Fibroblast of the aortic adventitia (primary cell): Measurements from ENCODE around the gene ATP2B2. TPM values are rescaled to one million over a fixed set of nuclear protein-coding genes. Genes with fewer than 3 reads are reported as not detected.

Source experiments
- DNase-seq: peaks from one replicate; pipeline ENCODE4 v3.0.0-alpha.2; 2010; ENCODE audit warnings: low read depth
- H3K4me3 ChIP-seq: 2 replicates; pipeline ENCODE4 v1.5.1; 2011; ENCODE audit warnings: low read depth, mild to moderate bottlenecking, control low read depth, low read length, moderate library complexity
- total RNA-seq: library from RNA; depleted of rRNA; stranded (reverse); fragments of >200 nt; gene quantifications from 2 replicates; pipeline ENCODE4 v1.2.3, GENCODE V29; 2012; ENCODE audit warnings: low replicate concordance
- TF ChIP-seq, protein P1 (sequence below): IDR thresholded peaks from 2 replicates; pipeline ENCODE4 v1.5.1; 2011; ENCODE audit warnings: mild to moderate bottlenecking, low read length, control low read depth, inconsistent platforms; ENCODE audit not compliant: insufficient read depth

The ATP2B2 gene
- total RNA-seq, 1 donor, result not detected

DNA sequence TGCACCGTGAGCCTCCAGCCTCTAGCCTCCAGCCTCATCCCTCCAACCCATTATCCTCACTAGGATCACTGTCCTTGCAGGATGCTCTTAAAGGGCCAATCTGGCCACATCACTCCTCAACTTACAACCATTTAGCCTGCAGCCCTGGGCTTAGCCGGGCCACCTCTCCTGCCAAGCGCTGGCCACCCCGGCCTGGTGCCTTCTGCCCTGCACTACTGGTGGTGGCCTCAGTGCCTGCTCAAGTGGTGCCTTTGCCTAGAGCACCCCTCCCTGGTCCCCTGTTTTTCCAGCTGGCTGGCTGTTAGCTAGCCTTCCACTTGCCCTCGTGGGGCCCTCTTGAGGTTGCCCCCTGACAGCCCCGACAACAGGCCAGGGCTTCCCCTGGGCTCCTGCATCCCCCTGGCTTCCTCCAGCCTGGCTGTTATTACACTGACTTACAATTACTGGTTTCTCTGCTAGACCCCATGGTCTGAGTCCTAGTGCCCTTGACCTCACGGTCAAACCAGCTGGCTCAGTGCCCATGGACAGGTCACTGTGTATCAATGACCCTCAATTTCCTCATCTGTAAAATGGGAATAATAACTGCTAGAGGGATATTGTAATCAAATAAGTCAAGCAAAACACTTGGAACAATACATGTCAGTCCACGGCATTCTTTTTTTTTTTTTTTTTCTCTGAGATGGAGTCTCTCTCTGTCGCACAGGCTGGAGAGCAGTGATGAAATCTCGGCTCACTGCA lies 15.5 kb downstream of the ATP2B2 start:
- TF ChIP-seq, protein P1, sequence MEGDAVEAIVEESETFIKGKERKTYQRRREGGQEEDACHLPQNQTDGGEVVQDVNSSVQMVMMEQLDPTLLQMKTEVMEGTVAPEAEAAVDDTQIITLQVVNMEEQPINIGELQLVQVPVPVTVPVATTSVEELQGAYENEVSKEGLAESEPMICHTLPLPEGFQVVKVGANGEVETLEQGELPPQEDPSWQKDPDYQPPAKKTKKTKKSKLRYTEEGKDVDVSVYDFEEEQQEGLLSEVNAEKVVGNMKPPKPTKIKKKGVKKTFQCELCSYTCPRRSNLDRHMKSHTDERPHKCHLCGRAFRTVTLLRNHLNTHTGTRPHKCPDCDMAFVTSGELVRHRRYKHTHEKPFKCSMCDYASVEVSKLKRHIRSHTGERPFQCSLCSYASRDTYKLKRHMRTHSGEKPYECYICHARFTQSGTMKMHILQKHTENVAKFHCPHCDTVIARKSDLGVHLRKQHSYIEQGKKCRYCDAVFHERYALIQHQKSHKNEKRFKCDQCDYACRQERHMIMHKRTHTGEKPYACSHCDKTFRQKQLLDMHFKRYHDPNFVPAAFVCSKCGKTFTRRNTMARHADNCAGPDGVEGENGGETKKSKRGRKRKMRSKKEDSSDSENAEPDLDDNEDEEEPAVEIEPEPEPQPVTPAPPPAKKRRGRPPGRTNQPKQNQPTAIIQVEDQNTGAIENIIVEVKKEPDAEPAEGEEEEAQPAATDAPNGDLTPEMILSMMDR, result no peak

DNA sequence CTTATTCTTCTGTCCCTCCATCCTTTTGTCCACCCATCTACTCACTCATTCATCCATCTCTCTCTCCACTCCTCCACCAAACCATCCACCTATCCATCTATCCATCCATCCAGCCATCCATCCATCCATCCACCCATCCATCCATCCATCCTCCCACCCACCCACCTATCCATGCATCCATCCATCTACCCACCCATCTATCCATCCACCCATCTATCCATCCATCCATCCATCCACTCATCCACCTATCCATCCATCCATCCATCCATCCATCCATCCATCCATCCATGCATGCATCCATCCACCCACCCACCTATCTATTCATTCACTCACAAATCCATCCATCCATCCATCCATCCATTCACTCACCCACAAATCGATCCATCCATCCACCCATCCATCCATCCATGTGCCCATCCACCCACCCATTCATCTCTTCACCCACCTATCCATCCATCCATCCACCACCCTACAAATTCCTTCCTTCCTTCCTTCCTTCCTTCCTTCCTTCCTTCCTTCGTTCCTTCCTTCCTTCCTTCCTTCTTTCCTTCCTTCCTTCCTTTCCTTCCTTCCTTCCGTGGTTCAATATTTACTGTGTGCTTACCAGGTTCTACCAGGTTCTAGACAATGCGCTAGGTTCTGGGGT lies 17.3 kb downstream of the ATP2B2 start:
- TF ChIP-seq, protein P1, result no peak
- DNase-seq, result no peak
- H3K4me3 ChIP-seq, result no peak overlapping the region

More for the DNA sequence above, 15.5 kb downstream of the ATP2B2 start:
- H3K4me3 ChIP-seq, result no peak overlapping the region
- DNase-seq, result no peak

DNA sequence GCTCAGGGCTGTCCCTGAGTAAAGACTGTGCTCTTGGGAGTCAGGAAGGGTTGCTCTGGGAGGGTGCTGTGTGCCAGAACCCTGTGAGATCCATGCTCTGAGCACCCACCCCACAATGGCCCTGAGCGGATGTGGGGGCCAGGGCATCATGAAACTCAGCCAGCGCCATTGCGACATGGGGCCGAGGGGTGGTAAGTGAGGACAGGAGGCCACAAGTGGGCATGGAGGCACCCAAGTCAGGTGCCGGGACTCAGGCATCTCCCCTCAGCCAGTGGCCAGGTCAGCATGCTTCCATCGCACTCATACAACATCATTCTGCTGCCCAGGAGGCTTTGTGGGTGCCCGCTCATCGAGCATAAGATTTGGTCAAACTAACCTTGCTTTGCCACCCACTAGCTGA lies 19.6 kb downstream of the ATP2B2 start:
- TF ChIP-seq, protein P1, result no peak
- no peak for DNase-seq
- H3K4me3 ChIP-seq, result no peak overlapping the region

DNA sequence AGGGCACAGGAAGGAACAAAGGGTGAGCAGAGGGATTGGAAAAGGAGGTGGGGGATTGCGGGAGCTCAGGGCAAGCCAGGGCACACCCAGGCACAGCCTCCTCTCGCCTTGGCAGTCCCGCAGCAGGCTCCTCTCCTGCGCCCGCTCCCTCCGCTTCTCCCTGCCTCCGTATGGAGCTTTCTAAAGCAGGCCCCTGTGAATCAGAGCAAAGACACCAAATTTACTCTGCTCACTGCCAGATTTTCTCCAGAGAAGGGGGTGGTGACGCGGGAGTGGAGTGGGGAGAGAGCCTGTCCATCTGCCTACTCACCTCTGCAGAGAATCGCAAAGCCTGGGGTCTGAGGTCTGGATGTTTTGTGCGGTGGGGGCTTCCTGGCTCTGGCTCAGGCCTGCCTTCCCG lies 20.0 kb downstream of the ATP2B2 start:
- H3K4me3 ChIP-seq, result no peak overlapping the region
- no peak for DNase-seq
- TF ChIP-seq, protein P1, result no peak

DNA sequence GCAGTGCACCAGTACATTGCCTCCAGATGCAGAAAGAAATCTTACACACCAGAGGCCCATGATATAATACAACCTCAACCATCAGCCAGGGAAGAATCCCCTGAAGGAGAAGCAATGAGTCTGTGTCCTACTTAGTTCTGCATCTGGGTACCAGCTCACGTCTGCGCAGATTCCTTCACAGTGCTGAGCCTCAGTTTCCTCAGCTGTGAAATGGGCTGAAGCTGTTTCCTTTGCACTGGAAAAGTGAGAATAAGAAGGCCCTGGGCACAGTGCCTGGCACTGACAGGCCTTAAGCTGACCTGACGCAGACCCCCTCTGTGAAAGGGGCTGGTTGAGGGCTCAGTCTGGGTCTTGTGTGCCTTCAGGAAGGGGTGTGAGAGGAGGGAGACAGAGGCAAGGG lies 20.7 kb downstream of the ATP2B2 start:
- no peak for DNase-seq
- TF ChIP-seq, protein P1, result no peak
- H3K4me3 ChIP-seq, result no peak overlapping the region

DNA sequence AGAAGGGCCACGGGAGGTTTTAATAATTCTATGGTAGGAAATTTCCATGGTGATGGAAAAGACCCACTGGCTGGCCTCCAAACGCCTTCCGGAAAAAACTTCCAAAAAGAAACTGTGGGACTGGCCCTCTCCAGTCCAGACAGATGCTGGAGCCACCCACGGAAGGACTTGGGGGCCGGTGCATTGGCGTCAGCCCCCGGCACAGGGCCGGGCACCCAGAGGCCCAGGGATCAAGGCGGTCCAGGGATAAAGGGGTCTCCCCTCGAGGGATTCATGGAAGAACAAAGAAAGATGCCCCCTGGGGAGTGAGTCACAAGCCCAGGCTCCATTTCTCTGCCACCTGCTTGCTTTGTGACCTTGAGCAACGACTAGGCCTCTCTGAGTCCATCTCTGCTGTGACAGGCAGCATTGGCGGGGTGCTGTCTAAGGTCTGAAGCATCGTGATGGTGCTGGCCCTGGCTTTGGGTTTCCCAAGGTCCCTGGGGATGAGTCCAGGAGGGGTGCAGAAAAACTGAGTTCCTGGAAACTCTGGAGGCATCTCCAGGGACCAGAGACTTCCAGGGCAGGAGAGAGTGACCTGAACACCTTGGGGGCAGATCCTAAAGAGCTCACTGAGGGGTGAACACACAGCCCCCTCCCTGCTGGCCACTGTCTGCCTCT lies 21.6 kb downstream of the ATP2B2 start:
- no peak for DNase-seq
- TF ChIP-seq, protein P1, result no peak
- H3K4me3 ChIP-seq, result no peak overlapping the region
